Prostate gland (tissue), 2 donors: Measurements from ENCODE around the gene KCTD15. TPM values are rescaled to one million over a fixed set of nuclear protein-coding genes. Genes with fewer than 3 reads are reported as not detected.

Source experiments
- DNase-seq: peaks from one replicate; pipeline ENCODE4 v3.0.0-alpha.2; 2019; ENCODE audit warnings: low spot score
- H3K27ac ChIP-seq, 2 donors: fragments of 200-600 bp; sonication (generic); 2 replicates each; pipeline ENCODE4 v1.5.1; 2017 to 2019
- H3K27me3 ChIP-seq: fragments of 200-600 bp; sonication (generic); replicated peaks from 2 replicates; pipeline ENCODE4 v1.5.1; 2019; ENCODE audit not compliant: insufficient read depth
- H3K36me3 ChIP-seq, 2 donors: fragments of 200-600 bp; sonication (generic); 1 replicate in 1 of 2; 2 replicates in 1 of 2; pipeline versions ENCODE4 v1.5.1 to v1.8.1; 2017 to 2019
- H3K4me1 ChIP-seq: fragments of 200-600 bp; sonication (generic); replicated peaks from 2 replicates; pipeline ENCODE4 v1.5.1; 2019
- H3K4me3 ChIP-seq, 2 donors: fragments of 200-600 bp; sonication (generic); 2 replicates each; pipeline ENCODE4 v1.5.1; 2017 to 2019
- H3K9me3 ChIP-seq: fragments of 200-600 bp; sonication (generic); 2 replicates; pipeline ENCODE4 v1.5.1; 2017
- POLR2A ChIP-seq: fragments of 450-650 bp; IDR thresholded peaks from one replicate; pipeline ENCODE4 v1.6.1; 2016; ENCODE audit warnings: antibody characterized with exemption, mild to moderate bottlenecking
- POLR2AphosphoS5 ChIP-seq: sonication (generic); formaldehyde crosslinking; IDR thresholded peaks from one replicate; pipeline ENCODE4 v1.6.1; 2017; ENCODE audit warnings: antibody characterized with exemption
- WGBS: methylation state at CpG from one replicate; pipeline ENCODE4 v1.1.5; 2018; 5-methylcytosine and 5-hydroxymethylcytosine counted together
- intact Hi-C: fragments of 100-400 bp; cut with DNase I; formaldehyde crosslinking; loops from one replicate; pipeline ENCODE4 v1.14.2; 2022
- total RNA-seq, 2 donors: library from RNA; depleted of rRNA; stranded (reverse); fragments of >200 nt; gene quantifications; one replicate each; pipeline ENCODE4 v1.1.0, GENCODE V29; 2016
- TF ChIP-seq, protein P1 (sequence below), 4 experiments: fragments of 200-600 bp in 2 of 4; fragments of 450-650 bp in 2 of 4; sonication (generic) in 2 of 4; IDR thresholded peaks; 1 replicate in 3 of 4; 2 replicates in 1 of 4; pipeline ENCODE4 v1.5.1; 2016 to 2019; ENCODE audit warnings: antibody characterized with exemption in 4 of 4, mild to moderate bottlenecking in 2 of 4, moderate library complexity in 2 of 4

Gene KCTD15
- total RNA-seq, 2 donors from 2014 or later: 41.7 to 74.6 TPM

DNA sequence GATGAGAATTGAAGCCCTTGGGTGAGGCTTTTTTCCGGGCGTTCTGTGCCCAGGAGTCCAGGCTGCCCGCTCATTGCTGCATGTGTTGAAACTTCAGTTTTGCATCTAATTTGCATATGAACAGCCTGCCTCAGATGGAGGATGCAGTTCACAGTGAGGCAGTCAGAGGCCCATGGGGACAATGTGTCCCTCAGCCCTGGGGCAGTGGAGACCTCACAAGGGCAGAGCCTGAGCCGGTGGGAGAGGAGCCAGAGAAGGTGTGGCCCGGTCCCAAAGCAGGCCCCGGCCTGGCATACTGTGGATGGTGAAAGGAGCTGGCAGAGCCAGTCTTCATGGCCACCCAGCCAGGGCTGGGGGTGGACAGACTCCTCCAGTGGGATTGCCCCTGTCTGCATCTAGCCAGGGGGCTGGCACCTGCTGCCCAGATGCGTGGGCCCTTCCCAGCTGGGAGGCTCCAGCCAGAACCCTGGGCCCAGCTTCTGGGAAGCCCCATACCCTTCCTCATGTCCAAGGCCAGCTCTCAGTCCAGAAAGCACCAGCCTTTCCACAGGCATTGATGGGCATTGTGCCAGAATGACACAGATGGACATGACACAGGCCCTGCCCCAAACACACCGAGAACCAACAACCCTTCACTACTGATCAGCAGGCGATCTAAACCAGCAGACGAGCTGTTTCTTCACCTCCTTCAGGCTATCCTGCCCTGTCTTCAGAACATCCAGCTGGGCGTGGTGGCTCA, 32.9 kb upstream of the KCTD15 start:
- DNase-seq: no peak
- no peaks in the 10 kb centered on the region for H3K27me3 ChIP-seq
- TF ChIP-seq, protein P1, sequence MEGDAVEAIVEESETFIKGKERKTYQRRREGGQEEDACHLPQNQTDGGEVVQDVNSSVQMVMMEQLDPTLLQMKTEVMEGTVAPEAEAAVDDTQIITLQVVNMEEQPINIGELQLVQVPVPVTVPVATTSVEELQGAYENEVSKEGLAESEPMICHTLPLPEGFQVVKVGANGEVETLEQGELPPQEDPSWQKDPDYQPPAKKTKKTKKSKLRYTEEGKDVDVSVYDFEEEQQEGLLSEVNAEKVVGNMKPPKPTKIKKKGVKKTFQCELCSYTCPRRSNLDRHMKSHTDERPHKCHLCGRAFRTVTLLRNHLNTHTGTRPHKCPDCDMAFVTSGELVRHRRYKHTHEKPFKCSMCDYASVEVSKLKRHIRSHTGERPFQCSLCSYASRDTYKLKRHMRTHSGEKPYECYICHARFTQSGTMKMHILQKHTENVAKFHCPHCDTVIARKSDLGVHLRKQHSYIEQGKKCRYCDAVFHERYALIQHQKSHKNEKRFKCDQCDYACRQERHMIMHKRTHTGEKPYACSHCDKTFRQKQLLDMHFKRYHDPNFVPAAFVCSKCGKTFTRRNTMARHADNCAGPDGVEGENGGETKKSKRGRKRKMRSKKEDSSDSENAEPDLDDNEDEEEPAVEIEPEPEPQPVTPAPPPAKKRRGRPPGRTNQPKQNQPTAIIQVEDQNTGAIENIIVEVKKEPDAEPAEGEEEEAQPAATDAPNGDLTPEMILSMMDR (IDR thresholded peaks at IDR 0.05): no peak
- TF ChIP-seq POLR2AphosphoS5 (no peak), POLR2A (no peak)
- no peaks in the 10 kb centered on the region for H3K9me3 ChIP-seq
- H3K4me3 ChIP-seq: no peak overlapping the region
- 58% methylated on average over 11 of the region's 11 CpGs for WGBS
- intact Hi-C loops: no loop called here
- no peaks in the 10 kb centered on the region for H3K4me1 ChIP-seq
- no peaks in the 10 kb centered on the region for H3K36me3 ChIP-seq
- H3K27ac ChIP-seq: no peak overlapping the region

GRCh38 chr19:33766623-33767022, 30.0 kb upstream of the KCTD15 start:
- Histone ChIP-seq H3K4me1 (no peaks in the 10 kb centered on the region), H3K27ac (no peak overlapping the region), H3K27me3 (no peaks in the 10 kb centered on the region), H3K4me3 (no peak overlapping the region), H3K9me3 (no peaks in the 10 kb centered on the region), H3K36me3 (no peaks in the 10 kb centered on the region)
- WGBS: 71% methylated on average over 13 of the region's 13 CpGs
- no peak for DNase-seq
- intact Hi-C loops: no loop called here
- TF ChIP-seq, protein P1 (IDR thresholded peaks at IDR 0.05): no peak

GRCh38 chr19:33767898-33768413, 28.7 kb upstream of the KCTD15 start:
- WGBS: 44% methylated on average over 9 of the region's 9 CpGs
- Histone ChIP-seq H3K9me3 (no peaks in the 10 kb centered on the region), H3K27ac (no peak overlapping the region), H3K4me1 (no peaks in the 10 kb centered on the region), H3K27me3 (no peaks in the 10 kb centered on the region), H3K4me3 (no peak overlapping the region), H3K36me3 (no peaks in the 10 kb centered on the region)
- DNase-seq: no peak
- intact Hi-C loops: no loop called here
- TF ChIP-seq, protein P1 (IDR thresholded peaks at IDR 0.05): no peak
- TF ChIP-seq POLR2A: no peak
- TF ChIP-seq POLR2AphosphoS5: no peak

- Histone ChIP-seq H3K4me3 (no peak overlapping the region), H3K27me3 (no peaks in the 10 kb centered on the region), H3K4me1 (no peaks in the 10 kb centered on the region), H3K36me3 (no peaks in the 10 kb centered on the region), H3K27ac (no peak overlapping the region), H3K9me3 (no peaks in the 10 kb centered on the region)
- 66% methylated on average over 6 of the region's 6 CpGs for WGBS
- no peak for DNase-seq
- intact Hi-C loops: no loop called here
- no peak for TF ChIP-seq POLR2AphosphoS5
- TF ChIP-seq, protein P1 (IDR thresholded peaks at IDR 0.05): no peak
- TF ChIP-seq POLR2A: no peak
Observed at GRCh38 chr19:33769208-33769607, 27.5 kb upstream of the KCTD15 start.

DNA sequence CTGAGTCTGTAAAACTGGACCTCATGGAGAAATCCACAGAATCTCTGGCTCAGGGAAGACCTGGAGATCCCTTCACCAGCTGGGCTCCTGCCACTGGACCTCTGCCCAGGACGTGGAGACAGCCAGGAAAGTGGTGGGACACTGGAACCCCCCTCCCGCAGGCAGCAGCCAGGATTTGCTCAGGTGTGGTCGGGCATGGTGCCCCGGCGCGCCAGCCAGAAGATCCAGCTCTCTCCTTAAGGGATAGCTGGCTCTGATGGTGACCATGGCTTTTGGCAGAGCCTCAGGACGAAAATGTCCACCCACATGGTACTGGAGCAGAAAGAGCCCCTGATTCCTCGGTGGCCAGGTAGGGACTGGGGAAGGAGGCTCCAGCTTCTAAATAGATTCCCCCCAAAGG, 26.6 kb upstream of the KCTD15 start:
- no peak overlapping the region for H3K4me3 ChIP-seq
- no peak overlapping the region for H3K27ac ChIP-seq
- TF ChIP-seq, protein P1 (IDR thresholded peaks at IDR 0.05): no peak
- TF ChIP-seq POLR2A (no peak), POLR2AphosphoS5 (no peak)
- 75% methylated on average over 7 of the region's 8 CpGs for WGBS
- intact Hi-C loops: loop anchor here (5.0 kb wide), 1 partner anchor 353 kb away; no protein-coding TSS in a partner anchor
- no peak for DNase-seq
- no peaks in the 10 kb centered on the region for H3K9me3 ChIP-seq
- no peaks in the 10 kb centered on the region for H3K27me3 ChIP-seq
- no peaks in the 10 kb centered on the region for H3K4me1 ChIP-seq
- H3K36me3 ChIP-seq: no peaks in the 10 kb centered on the region
